Endothelial cell of umbilical vein (primary cell): ENCODE results near the gene CFAP45. TPM values are rescaled to one million over a fixed set of nuclear protein-coding genes. Genes with fewer than 3 reads are reported as not detected.

ENCODE experiments used
- BruUV-seq: library from RNA; stranded (reverse); fragments of 400-500 nt; replicated peaks from 2 replicates; lab custom pipeline; 2021; lab: Mats Ljungman, UMichigan
- CTCF ChIA-PET: fragments of 300-600, 350-600 bp; sonication (Branson Sonifier 250); formaldehyde crosslinking; loops from one replicate; lab custom pipeline; 2021; ENCODE audit warnings: antibody characterized with exemption, inconsistent platforms; lab: Charles Lee
- POLR2A ChIA-PET: fragments of 300-600, 350-600 bp; sonication (Branson Sonifier 250); formaldehyde crosslinking; loops from one replicate; lab custom pipeline; 2021; ENCODE audit warnings: antibody characterized with exemption, inconsistent platforms; lab: Charles Lee
- DNase-seq: peaks from one replicate; pipeline ENCODE4 v3.0.0-alpha.2; 2011; ENCODE audit warnings: low read depth, low spot score
- FAIRE-seq: peaks from 2 replicates; lab custom pipeline; 2011; peaks lifted over from hg19 to GRCh38; lab: Jason Lieb, UNC
- H2AFZ ChIP-seq: 2 replicates; pipeline ENCODE4 v1.6.0; 2012; ENCODE audit warnings: low read depth, low read length, control low read depth, inconsistent platforms
- H3K27ac ChIP-seq: 2 replicates; pipeline ENCODE4 v1.5.1; 2011; ENCODE audit warnings: low read depth, mild to moderate bottlenecking, control low read depth, low read length, moderate library complexity; ENCODE audit not compliant: insufficient read depth
- H3K27me3 ChIP-seq, 2 experiments: 2 replicates each; pipeline versions ENCODE4 v1.6.0 to v1.6.1; 2011; ENCODE audit warnings: low read length in 2 of 2, mixed read lengths in 1 of 2; ENCODE audit not compliant: control insufficient read depth in 2 of 2, insufficient read depth in 2 of 2
- H3K36me3 ChIP-seq, 2 experiments: 2 replicates in 1 of 2; 3 replicates in 1 of 2; pipeline ENCODE4 v1.5.1; 2011; ENCODE audit warnings: low read length in 2 of 2, mild to moderate bottlenecking in 1 of 2, moderate library complexity in 1 of 2; ENCODE audit not compliant: control insufficient read depth in 2 of 2, insufficient read depth in 2 of 2; ENCODE audit errors: extremely low read depth in 1 of 2
- H3K4me1 ChIP-seq: 3 replicates; pipeline ENCODE4 v1.5.1; 2011; ENCODE audit warnings: mild to moderate bottlenecking, low read length; ENCODE audit not compliant: control insufficient read depth, insufficient read depth; ENCODE audit errors: extremely low read depth
- H3K4me2 ChIP-seq: 2 replicates; pipeline ENCODE4 v1.6.1; 2011; ENCODE audit warnings: low read length, control low read depth, mixed read lengths; ENCODE audit not compliant: insufficient read depth
- H3K4me3 ChIP-seq, 3 experiments: fragments of 200-600 bp in 1 of 3; sonication (generic), shearing (Covaris generic) in 1 of 3; replicated peaks in 1 of 3; 2 replicates each; pipeline ENCODE4 v1.5.1; 2011 to 2016; ENCODE audit warnings: control low read depth in 3 of 3, low read length in 3 of 3, mild to moderate bottlenecking in 2 of 3, inconsistent platforms in 1 of 3, low read depth in 1 of 3, moderate library complexity in 1 of 3; ENCODE audit not compliant: insufficient read depth in 1 of 3
- H3K79me2 ChIP-seq: 2 replicates; pipeline ENCODE4 v1.6.0; 2012; ENCODE audit warnings: low read length, inconsistent platforms; ENCODE audit not compliant: control insufficient read depth, insufficient read depth
- H3K9ac ChIP-seq: replicated peaks from 2 replicates; pipeline ENCODE3; 2011; ENCODE audit warnings: low read length, control low read depth; ENCODE audit not compliant: insufficient read depth; ENCODE audit errors: extremely low read depth
- H3K9me1 ChIP-seq: replicated peaks from 3 replicates; pipeline ENCODE4 v1.6.0; 2011; ENCODE audit warnings: mild to moderate bottlenecking, low read length; ENCODE audit not compliant: control insufficient read depth, insufficient read depth; ENCODE audit errors: extremely low read depth
- H3K9me3 ChIP-seq: replicated peaks from 2 replicates; pipeline ENCODE4 v1.5.1; 2012; ENCODE audit warnings: low read length, inconsistent platforms; ENCODE audit not compliant: control insufficient read depth, insufficient read depth
- H4K20me1 ChIP-seq: replicated peaks from 2 replicates; pipeline ENCODE3; 2011; ENCODE audit warnings: mild to moderate bottlenecking, low read length; ENCODE audit not compliant: control insufficient read depth, insufficient read depth; ENCODE audit errors: extremely low read depth
- EZH2 ChIP-seq: IDR thresholded peaks from 2 replicates; pipeline ENCODE4 v1.6.1; 2012; ENCODE audit warnings: borderline replicate concordance, low read depth, mild to moderate bottlenecking, moderate library complexity, low read length, inconsistent platforms; ENCODE audit not compliant: severe bottlenecking
- FOS ChIP-seq: IDR thresholded peaks from 2 replicates; pipeline ENCODE4 v1.6.1; 2011; ENCODE audit warnings: mild to moderate bottlenecking, low read length, moderate library complexity, borderline replicate concordance; ENCODE audit not compliant: insufficient read depth
- GATA2 ChIP-seq: IDR thresholded peaks from 2 replicates; pipeline ENCODE4 v1.7.0; 2011; ENCODE audit warnings: low read depth, mild to moderate bottlenecking, moderate library complexity, mixed read lengths, low read length; ENCODE audit not compliant: insufficient read length, insufficient read depth
- JUN ChIP-seq: IDR thresholded peaks from 2 replicates; pipeline ENCODE4 v1.6.1; 2011; ENCODE audit warnings: borderline replicate concordance, low read depth; ENCODE audit not compliant: insufficient read length, insufficient read depth
- MYC ChIP-seq: IDR thresholded peaks from one replicate; pipeline ENCODE4 v1.6.1; 2011; ENCODE audit warnings: mild to moderate bottlenecking, low read depth, low read length
- POLR2A ChIP-seq: IDR thresholded peaks from 2 replicates; pipeline ENCODE4 v1.6.1; 2012; ENCODE audit warnings: low read depth, mild to moderate bottlenecking, control low read depth, low read length
- POLR2AphosphoS5 ChIP-seq: IDR thresholded peaks from 2 replicates; pipeline ENCODE4 v1.6.1; 2012; ENCODE audit warnings: low read depth, mild to moderate bottlenecking, control low read depth, low read length, moderate library complexity; ENCODE audit not compliant: insufficient read depth
- dilution Hi-C: fragments of 300-500 bp; cut with MboI; formaldehyde crosslinking; loops from one replicate; pipeline ENCODE4 v1.15.0; 2019; ENCODE audit warnings: low sequenced_read_pairs; ENCODE audit not compliant: extremely low pct_ligation_motif_present
- intact Hi-C: fragments of 100-400 bp; cut with micrococcal nuclease; formaldehyde crosslinking; loops from one replicate; pipeline ENCODE4 v1.10.0; 2022
- polyA plus RNA-seq, 4 experiments: library from polyadenylated mRNA; depleted of rRNA in 3 of 4; stranded (reverse) in 3 of 4; unstranded in 1 of 4; fragments of >200 nt; gene quantifications; 2 replicates each; pipeline versions ENCODE4 v1.2.1 to v1.2.3, GENCODE V29; 2011 to 2012; ENCODE audit warnings: missing spikeins in 1 of 4
- total RNA-seq: library from RNA; stranded (reverse); gene quantifications from 2 replicates; pipeline ENCODE4 v1.2.3, GENCODE V29; 2021
- TF ChIP-seq, protein P1 (sequence below): IDR thresholded peaks from 2 replicates; pipeline ENCODE4 v1.6.1; 2011; ENCODE audit not compliant: insufficient read depth, insufficient read length
- TF ChIP-seq, protein P2 (sequence below), 2 donors: IDR thresholded peaks; 1 replicate in 1 of 2; 2 replicates in 1 of 2; pipeline ENCODE4 v1.5.1; 2011; ENCODE audit warnings: low read length in 2 of 2, mild to moderate bottlenecking in 2 of 2, moderate library complexity in 2 of 2, control low read depth in 1 of 2, inconsistent platforms in 1 of 2, low read depth in 1 of 2; ENCODE audit not compliant: insufficient read depth in 1 of 2; ENCODE audit errors: extremely low read depth in 1 of 2

The CFAP45 gene
- total and polyA plus RNA-seq, 2 donors (not counting 3 experiments of a cell fraction or from before 2014, with no cell fraction given): 0.25 to 2.5 TPM

- no peak overlapping the region for H3K9ac ChIP-seq
- H3K9me3 ChIP-seq: no peaks in the 10 kb centered on the region
- H2AFZ ChIP-seq: no peak overlapping the region
- no TSS peak for BruUV-seq
- no peak overlapping the region for H3K4me3 ChIP-seq
- TF ChIP-seq GATA2: no peak
- no peak for TF ChIP-seq MYC
- TF ChIP-seq JUN: no peak
- no peak for TF ChIP-seq EZH2
- TF ChIP-seq POLR2AphosphoS5: no peak
- TF ChIP-seq FOS: no peak
- TF ChIP-seq, protein P1, sequence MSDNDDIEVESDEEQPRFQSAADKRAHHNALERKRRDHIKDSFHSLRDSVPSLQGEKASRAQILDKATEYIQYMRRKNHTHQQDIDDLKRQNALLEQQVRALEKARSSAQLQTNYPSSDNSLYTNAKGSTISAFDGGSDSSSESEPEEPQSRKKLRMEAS: no peak
- no peak for TF ChIP-seq POLR2A
- TF ChIP-seq, protein P2, sequence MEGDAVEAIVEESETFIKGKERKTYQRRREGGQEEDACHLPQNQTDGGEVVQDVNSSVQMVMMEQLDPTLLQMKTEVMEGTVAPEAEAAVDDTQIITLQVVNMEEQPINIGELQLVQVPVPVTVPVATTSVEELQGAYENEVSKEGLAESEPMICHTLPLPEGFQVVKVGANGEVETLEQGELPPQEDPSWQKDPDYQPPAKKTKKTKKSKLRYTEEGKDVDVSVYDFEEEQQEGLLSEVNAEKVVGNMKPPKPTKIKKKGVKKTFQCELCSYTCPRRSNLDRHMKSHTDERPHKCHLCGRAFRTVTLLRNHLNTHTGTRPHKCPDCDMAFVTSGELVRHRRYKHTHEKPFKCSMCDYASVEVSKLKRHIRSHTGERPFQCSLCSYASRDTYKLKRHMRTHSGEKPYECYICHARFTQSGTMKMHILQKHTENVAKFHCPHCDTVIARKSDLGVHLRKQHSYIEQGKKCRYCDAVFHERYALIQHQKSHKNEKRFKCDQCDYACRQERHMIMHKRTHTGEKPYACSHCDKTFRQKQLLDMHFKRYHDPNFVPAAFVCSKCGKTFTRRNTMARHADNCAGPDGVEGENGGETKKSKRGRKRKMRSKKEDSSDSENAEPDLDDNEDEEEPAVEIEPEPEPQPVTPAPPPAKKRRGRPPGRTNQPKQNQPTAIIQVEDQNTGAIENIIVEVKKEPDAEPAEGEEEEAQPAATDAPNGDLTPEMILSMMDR (IDR thresholded peaks at IDR 0.05; ENCODE audit: extremely low read depth in 1 of 2, insufficient read depth in 1 of 2, low read depth in 1 of 2, low read length in 2 of 2): no peak
- DNase-seq (no peak), FAIRE-seq (no peak)
- no peak overlapping the region for H3K4me2 ChIP-seq
- peaks cover 0 to 11% of the 10 kb centered on the region in 2 experiments for H3K27me3 ChIP-seq
- no peaks in the 10 kb centered on the region for H4K20me1 ChIP-seq
- dilution Hi-C loops (no loop called here), intact Hi-C loops (loop anchor here (2.0 kb wide), 1 partner anchor 409 kb away; the partner anchor contains the start of genes COPA and NCSTN)
- ChIA-PET CTCF (interaction anchor here (1.0 to 13.3 kb wide), 2 partner anchors 12 to 72 kb away, joined by 4 to 169 read pairs; partner anchors contain the start of gene IGSF9), POLR2A (no interaction called here)
- H3K36me3 ChIP-seq: no peaks in the 10 kb centered on the region
- no peak overlapping the region for H3K27ac ChIP-seq
- no peaks in the 10 kb centered on the region for H3K4me1 ChIP-seq
- H3K79me2 ChIP-seq: no peaks in the 10 kb centered on the region
- H3K9me1 ChIP-seq: no peaks in the 10 kb centered on the region
Measured at GRCh38 chr1:159933347-159933746, 33.4 kb upstream of the CFAP45 start.
